Activated naive CD8-positive, alpha-beta T cell treated with anti-CD3 and anti-CD28 coated beads, Interleukin-2, amount 50 U/mL, for 16 hours (primary cell): ENCODE measurements around the gene EPB41L2.

Experiments
- DNase-seq: peaks from one replicate; pipeline ENCODE4 v3.0.0-alpha.2; 2020; ENCODE audit warnings: low read depth, low spot score

Gene EPB41L2

GRCh38 chr6:130796313-130796905 is 266.6 kb downstream of the EPB41L2 start:
- DNase-seq: no peak

- DNase-seq: no peak
Observed at GRCh38 chr6:130794738-130795137, 268.3 kb downstream of the EPB41L2 start.

GRCh38 chr6:130794010-130794697 is 268.9 kb downstream of the EPB41L2 start:
- no peak for DNase-seq
